Measurements from ENCODE around the gene ZFP90.

DNA sequence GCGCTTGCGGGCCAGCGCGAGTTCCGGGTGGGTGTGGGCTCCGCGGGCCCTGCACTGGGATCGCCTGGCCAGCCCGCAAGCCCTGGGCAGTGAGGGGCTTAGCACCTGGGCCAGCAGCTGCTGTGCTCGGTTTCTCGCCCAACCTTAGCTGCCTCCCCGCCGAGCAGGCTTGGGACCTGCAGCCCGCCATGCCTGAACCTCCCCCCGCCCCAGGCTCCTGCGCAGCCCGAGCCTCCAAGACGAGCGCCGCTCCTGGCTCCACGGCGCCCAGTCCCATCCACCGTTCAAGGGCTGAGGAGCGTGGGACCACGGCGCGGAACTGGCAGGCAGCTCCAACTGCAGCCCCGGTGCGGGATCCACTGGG is 12.3 kb upstream of the ZFP90 start:
- TF ChIP-seq CTCF (conservative IDR thresholded peaks at IDR 0.05 in 1 of 2, IDR thresholded peaks at IDR 0.05 in 1 of 2; ENCODE audit: low read depth in 1 of 2, low read length in 2 of 2) (no peak), EZH2 (IDR thresholded peaks at IDR 0.05; ENCODE audit: low read length, missing control alignments) (no peak)
